Naive thymus-derived CD4-positive, alpha-beta T cell (primary cell): ENCODE results near the gene CIROP. TPM values are rescaled to one million over a fixed set of nuclear protein-coding genes. Genes with fewer than 3 reads are reported as not detected.

ENCODE experiments used
- ATAC-seq: fragments of 150-1000 bp; cut with Tn5 transposase; 2 replicates; pipeline ENCODE4 v1.10.0; 2021; ENCODE audit warnings: mild to moderate bottlenecking, moderate library complexity
- CTCF ChIA-PET: fragments of 350-600 bp; sonication (Branson Sonifier 250); formaldehyde crosslinking; loops from one replicate; lab custom pipeline; 2021; ENCODE audit warnings: antibody characterized with exemption; lab: Charles Lee
- POLR2A ChIA-PET: fragments of 350-600 bp; sonication (Branson Sonifier 250); formaldehyde crosslinking; loops from one replicate; lab custom pipeline; 2021; ENCODE audit warnings: antibody characterized with exemption, inconsistent platforms; lab: Charles Lee
- DNase-seq, 9 donors: peaks; one replicate each; pipeline versions ENCODE4 v3.0.0 to v3.0.0-alpha.2; 2020 to 2022; ENCODE audit warnings: mixed read lengths in 1 of 9
- H3K27ac ChIP-seq: one replicate; pipeline ENCODE4 v1.7.0; 2013; ENCODE audit warnings: mild to moderate bottlenecking, low read depth, low read length, moderate library complexity
- H3K27me3 ChIP-seq, 2 donors: one replicate each; pipeline ENCODE4 v1.7.0; 2013; ENCODE audit warnings: low read length in 2 of 2, mild to moderate bottlenecking in 2 of 2, moderate library complexity in 2 of 2; ENCODE audit not compliant: control insufficient read depth in 2 of 2, insufficient read depth in 2 of 2
- H3K36me3 ChIP-seq, 3 experiments: 1 replicate in 2 of 3; 2 replicates in 1 of 3; pipeline ENCODE4 v1.7.0; 2013; ENCODE audit warnings: low read length in 3 of 3, mild to moderate bottlenecking in 3 of 3, moderate library complexity in 1 of 3; ENCODE audit not compliant: insufficient read depth in 3 of 3, control insufficient read depth in 2 of 3
- H3K4me1 ChIP-seq, 2 donors: one replicate each; pipeline ENCODE4 v1.7.0; 2013; ENCODE audit warnings: low read length in 2 of 2, mild to moderate bottlenecking in 2 of 2, moderate library complexity in 1 of 2; ENCODE audit not compliant: control insufficient read depth in 2 of 2, insufficient read depth in 2 of 2
- H3K4me3 ChIP-seq: 2 replicates; pipeline ENCODE4 v1.7.0; 2013; ENCODE audit warnings: mild to moderate bottlenecking, low read length
- H3K9me3 ChIP-seq, 3 experiments: 1 replicate in 2 of 3; 2 replicates in 1 of 3; pipeline ENCODE4 v1.7.0; 2013; ENCODE audit warnings: low read length in 3 of 3; ENCODE audit not compliant: control insufficient read depth in 2 of 3
- H3K27ac Mint-ChIP-seq, 9 donors: one replicate each; pipeline ENCODE4 v1.8.0; 2020 to 2022; ENCODE audit warnings: mixed read lengths in 9 of 9, mild to moderate bottlenecking in 8 of 9, moderate library complexity in 5 of 9, inconsistent platforms in 2 of 9
- H3K27me3 Mint-ChIP-seq, 5 donors: one replicate each; pipeline ENCODE4 v1.8.0; 2021 to 2022; ENCODE audit warnings: mixed read lengths in 5 of 5, mild to moderate bottlenecking in 1 of 5
- H3K36me3 Mint-ChIP-seq, 5 donors: one replicate each; pipeline ENCODE4 v1.8.0; 2020 to 2022; ENCODE audit warnings: mixed read lengths in 5 of 5, mild to moderate bottlenecking in 3 of 5, inconsistent platforms in 1 of 5
- H3K4me1 Mint-ChIP-seq, 7 donors: one replicate each; pipeline ENCODE4 v1.8.0; 2020 to 2022; ENCODE audit warnings: mixed read lengths in 7 of 7, mild to moderate bottlenecking in 3 of 7, inconsistent platforms in 1 of 7
- H3K4me3 Mint-ChIP-seq, 10 donors: one replicate each; pipeline ENCODE4 v1.8.0; 2020 to 2022; ENCODE audit warnings: mild to moderate bottlenecking in 10 of 10, mixed read lengths in 10 of 10, moderate library complexity in 6 of 10, inconsistent platforms in 2 of 10
- H3K9me3 Mint-ChIP-seq, 11 donors: one replicate each; pipeline ENCODE4 v1.8.0; 2020 to 2022; ENCODE audit warnings: mixed read lengths in 11 of 11, mild to moderate bottlenecking in 4 of 11, inconsistent platforms in 1 of 11, moderate library complexity in 1 of 11
- intact Hi-C, 2 donors: fragments of 100-400 bp; cut with micrococcal nuclease; formaldehyde crosslinking; loops; one replicate each; pipeline ENCODE4 v1.15.1; 2023
- polyA plus RNA-seq, 2 donors: library from polyadenylated mRNA; unstranded; fragments of 300-500 nt; fragmentation: Illumina TruSeq; gene quantifications; one replicate each; pipeline ENCODE4 v1.2.3, GENCODE V29; 2021
- total RNA-seq, 6 experiments: library from RNA in 5 of 6; stranded (reverse) in 5 of 6; gene quantifications; 1 replicate in 5 of 6; 2 replicates in 1 of 6; pipeline ENCODE4 v1.2.3 and lab custom pipeline; 2021 to 2026

Gene CIROP
- total and polyA plus RNA-seq, 7 experiments from 2014 or later, result not detected

DNA sequence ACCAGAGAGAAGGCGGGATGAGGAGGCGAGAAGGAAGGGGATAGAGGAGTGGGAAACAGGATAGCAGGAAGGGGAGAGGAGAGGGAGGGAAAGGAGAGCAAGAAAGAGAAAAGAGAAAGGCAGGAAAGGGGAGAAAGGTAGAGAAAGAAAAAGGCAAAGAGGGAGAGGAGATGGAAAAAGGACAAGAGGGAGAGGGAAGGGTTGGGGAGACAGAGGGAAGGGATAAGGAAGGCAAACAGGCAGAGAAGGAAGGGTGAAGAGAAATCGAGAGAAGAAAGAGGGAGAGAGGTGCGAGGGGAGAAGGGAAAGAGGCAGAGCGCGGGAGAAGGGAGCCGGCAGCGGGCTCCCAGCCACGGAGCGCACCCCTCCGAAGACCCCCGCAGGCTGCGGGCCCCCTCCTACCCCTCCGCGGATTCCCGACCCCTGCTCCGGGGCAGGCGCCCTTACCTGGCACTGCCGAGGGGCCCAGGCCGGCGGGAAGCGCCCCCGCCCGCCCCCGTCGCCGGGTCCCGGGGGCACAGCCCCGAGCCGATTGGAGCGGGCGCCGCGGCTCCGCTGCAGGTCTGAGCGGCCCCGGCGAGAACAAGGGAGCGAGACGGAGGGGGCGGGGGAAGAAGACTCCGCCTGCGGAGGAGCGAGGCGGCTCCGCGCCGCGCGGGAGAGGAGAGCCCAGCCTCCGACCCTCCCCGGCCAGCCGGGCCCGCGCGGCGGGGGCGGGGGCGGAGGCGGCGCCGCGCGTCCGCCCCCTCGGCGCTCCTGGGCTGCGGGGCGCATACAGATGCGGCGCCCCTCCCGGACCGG, 47.6 kb downstream of the CIROP start, which contains the start of gene CDH24:
TSS of gene CDH24 (minus strand) at position 565 of the 801 bp plus-strand sequence. CDS start 1,787 bp downstream, outside the sequence.
- Histone ChIP-seq H3K27ac (peak within 1 kb of the TSS; percentile 58), H3K27me3 (no peaks in the 10 kb centered on the region), H3K4me1 (peaks cover 7 to 9% of the 10 kb centered on the region in 2 donors), H3K9me3 (no peaks in the 10 kb centered on the region), H3K36me3 (peaks cover 8 to 34% (median 9%) of the 10 kb centered on the region in 3 experiments), H3K4me3 (peak within 1 kb of the TSS; percentile 67)
- peak within 1 kb of the TSS; percentile 16 to 86 (median 55) for H3K27ac Mint-ChIP-seq
- H3K4me1 Mint-ChIP-seq, result peaks cover 13 to 20% (median 17%) of the 10 kb centered on the region in 7 donors
- ATAC-seq (peak; percentile 77), DNase-seq (peak; percentile 30 to 76 (median 54))
- ChIA-PET POLR2A (interaction anchor here (0.8 to 6.5 kb wide), 10 partner anchors 12 to 102 kb away, joined by 3 to 76 read pairs (median 4); partner anchors contain the start of gene AJUBA), CTCF (interaction anchor here (0.6 to 12.2 kb wide), 24 partner anchors 12 to 1047 kb away, joined by 3 to 264 read pairs (median 4); partner anchors contain the start of genes AJUBA and PRMT5)
- intact Hi-C loops, result loop anchor here (1.0 to 10.0 kb wide), 5 partner anchors 22 to 232 kb away; partner anchors contain the start of genes MRPL52 (in 1 of the 2) and PRMT5 (in 1 of the 2)
- peaks cover 0 to 14% (median 9%) of the 10 kb centered on the region in 5 donors for H3K36me3 Mint-ChIP-seq
- H3K27me3 Mint-ChIP-seq, result peaks cover 0 to 8% (median 0%) of the 10 kb centered on the region in 5 donors
- peak within 1 kb of the TSS; percentile 78 to 91 (median 88) for H3K4me3 Mint-ChIP-seq
- peaks cover 0 to 2% (median 0%) of the 10 kb centered on the region in 11 donors for H3K9me3 Mint-ChIP-seq

- Histone ChIP-seq H3K27ac (peak overlapping the region; percentile 58), H3K27me3 (no peaks in the 10 kb centered on the region), H3K4me3 (peak overlapping the region; percentile 23), H3K36me3 (peaks cover 6 to 26% (median 8%) of the 10 kb centered on the region in 3 experiments), H3K4me1 (peaks cover 7 to 9% of the 10 kb centered on the region in 2 donors), H3K9me3 (no peaks in the 10 kb centered on the region)
- CTCF ChIA-PET, result interaction anchor here (0.6 to 12.2 kb wide), 12 partner anchors 20 to 167 kb away, joined by 3 to 264 read pairs (median 4); partner anchors contain the start of genes AJUBA and PRMT5
- Mint-ChIP-seq H3K4me1 (peaks cover 13 to 23% (median 17%) of the 10 kb centered on the region in 7 donors), H3K27me3 (peaks cover 0 to 8% (median 0%) of the 10 kb centered on the region in 5 donors), H3K4me3 (peak overlapping the region; percentile 74 to 90 (median 86)), H3K36me3 (peaks cover 0 to 12% (median 7%) of the 10 kb centered on the region in 5 donors), H3K9me3 (peaks cover 0 to 2% (median 0%) of the 10 kb centered on the region in 11 donors), H3K27ac (peak overlapping the region in 7 of 9 donors; percentile 6 to 86 (median 55))
- POLR2A ChIA-PET, result interaction anchor here (0.6 to 6.5 kb wide), 5 partner anchors 10 to 529 kb away, joined by 3 to 76 read pairs (median 4); partner anchors contain the start of gene AJUBA
- DNase-seq (peak; percentile 51 to 74 (median 65)), ATAC-seq (peak; percentile 79)
- intact Hi-C loops, result loop anchor here (1.0 to 10.0 kb wide), 4 partner anchors 21 to 232 kb away; partner anchors contain the start of gene MRPL52 (in 1 of the 2)
Measured at GRCh38 chr14:23056145-23056955, 48.4 kb downstream of the CIROP start.

DNA sequence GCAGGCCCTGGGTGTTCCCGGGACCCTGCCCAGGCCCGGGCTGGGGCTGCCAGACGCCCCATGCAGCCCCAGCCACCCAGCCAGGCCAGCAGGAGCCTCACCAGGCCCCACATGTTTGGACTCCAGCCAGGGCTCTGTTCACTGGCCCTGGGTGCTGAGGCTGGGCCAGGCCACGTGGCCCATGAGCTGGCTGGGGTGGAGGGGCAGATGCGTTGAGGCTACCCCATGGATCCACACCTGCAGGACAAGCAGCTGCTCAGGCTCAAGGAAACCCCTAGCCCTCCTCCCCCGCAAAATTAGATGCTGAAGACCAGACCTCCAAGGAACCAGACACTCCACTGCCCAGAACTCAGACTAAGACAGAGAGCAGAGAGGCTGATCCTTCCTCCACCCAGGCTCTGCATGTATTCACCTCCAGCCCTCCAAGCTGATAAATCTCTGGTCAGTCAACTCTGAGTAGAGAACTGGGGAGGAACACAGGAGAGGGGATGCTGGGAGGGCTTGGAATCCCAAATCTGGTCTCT, 49.1 kb downstream of the CIROP start:
- Mint-ChIP-seq H3K27ac (peak overlapping the region in 2 of 9 donors; percentile 16 to 51), H3K4me1 (peaks cover 13 to 25% (median 17%) of the 10 kb centered on the region in 7 donors), H3K4me3 (peak overlapping the region in 9 of 10 donors; percentile 74 to 90 (median 83)), H3K36me3 (peaks cover 0 to 7% (median 3%) of the 10 kb centered on the region in 5 donors), H3K27me3 (peaks cover 0 to 8% (median 0%) of the 10 kb centered on the region in 5 donors), H3K9me3 (no peaks in the 10 kb centered on the region)
- no peak overlapping the region for H3K4me3 ChIP-seq
- no peaks in the 10 kb centered on the region for H3K27me3 ChIP-seq
- peaks cover 2 to 19% (median 2%) of the 10 kb centered on the region in 3 experiments for H3K36me3 ChIP-seq
- CTCF ChIA-PET, result interaction anchor here (0.5 to 12.2 kb wide), 12 partner anchors 15 to 166 kb away, joined by 3 to 264 read pairs (median 4); partner anchors contain the start of gene AJUBA
- no peaks in the 10 kb centered on the region for H3K9me3 ChIP-seq
- DNase-seq (peak in 1 of 9 donors; percentile 19), ATAC-seq (no peak)
- H3K4me1 ChIP-seq, result peaks cover 7 to 9% of the 10 kb centered on the region in 2 donors
- POLR2A ChIA-PET, result interaction anchor here (0.6 to 6.5 kb wide), 4 partner anchors 10 to 830 kb away, joined by 3 to 76 read pairs (median 4); partner anchors contain the start of gene AJUBA
- intact Hi-C loops, result loop anchor here (1.0 to 10.0 kb wide), 4 partner anchors 20 to 231 kb away; partner anchors contain the start of gene MRPL52 (in 1 of the 2)
- H3K27ac ChIP-seq, result no peak overlapping the region

DNA sequence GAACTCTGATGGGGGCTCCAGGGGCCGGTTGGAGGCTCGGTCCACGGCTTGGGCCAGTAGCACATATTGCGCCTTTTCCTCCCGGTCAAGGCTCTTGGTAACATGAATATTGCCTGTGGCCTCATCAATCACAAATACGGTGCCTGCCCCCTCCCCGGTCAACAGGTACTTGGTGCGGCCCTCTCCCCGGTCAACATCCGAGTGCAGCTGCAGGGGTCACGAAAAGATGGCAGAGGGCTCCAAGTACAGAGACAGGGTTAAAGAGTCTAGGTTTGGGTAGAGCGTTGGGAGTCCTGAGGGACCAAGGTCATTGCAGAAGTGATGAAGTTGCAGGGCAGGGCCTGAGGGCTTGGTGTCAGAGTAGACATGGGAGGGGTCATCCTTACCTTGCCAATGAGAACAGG, 49.6 kb downstream of the CIROP start:
- Mint-ChIP-seq H3K4me3 (peak overlapping the region in 1 of 10 donors; percentile 29), H3K4me1 (peaks cover 13 to 27% (median 17%) of the 10 kb centered on the region in 7 donors), H3K36me3 (peaks cover 0 to 7% (median 3%) of the 10 kb centered on the region in 5 donors), H3K27ac (no peak overlapping the region), H3K9me3 (no peaks in the 10 kb centered on the region), H3K27me3 (peaks cover 0 to 8% (median 0%) of the 10 kb centered on the region in 5 donors)
- H3K36me3 ChIP-seq, result peaks cover 0 to 14% (median 0%) of the 10 kb centered on the region in 3 experiments
- DNase-seq (no peak), ATAC-seq (no peak)
- ChIA-PET POLR2A (interaction anchor here (0.6 to 6.5 kb wide), 3 partner anchors 33 to 830 kb away, joined by 3 to 76 read pairs (median 4); partner anchors contain the start of gene AJUBA), CTCF (interaction anchor here (0.5 to 12.2 kb wide), 11 partner anchors 13 to 166 kb away, joined by 3 to 264 read pairs (median 4); partner anchors contain the start of gene AJUBA)
- H3K4me3 ChIP-seq, result no peak overlapping the region
- no peak overlapping the region for H3K27ac ChIP-seq
- no peaks in the 10 kb centered on the region for H3K27me3 ChIP-seq
- H3K4me1 ChIP-seq, result peaks cover 7 to 9% of the 10 kb centered on the region in 2 donors
- H3K9me3 ChIP-seq, result no peaks in the 10 kb centered on the region
- intact Hi-C loops, result loop anchor here in 1 of 2 donors (5.0 to 10.0 kb wide), 2 partner anchors 33 to 230 kb away; partner anchors contain the start of gene MRPL52

GRCh38 chr14:23054000-23054811, 50.6 kb downstream of the CIROP start:
- ChIA-PET CTCF (interaction anchor here (0.7 to 12.2 kb wide), 8 partner anchors 8 to 91 kb away, joined by 4 to 264 read pairs (median 6); partner anchors contain the start of gene AJUBA), POLR2A (interaction anchor here (0.8 to 6.5 kb wide), 2 partner anchors 48 to 69 kb away, joined by 3 to 76 read pairs; partner anchors contain the start of gene AJUBA)
- Mint-ChIP-seq H3K27ac (peak overlapping the region in 1 of 9 donors; percentile 31), H3K36me3 (peaks cover 0 to 4% (median 3%) of the 10 kb centered on the region in 5 donors), H3K4me3 (peak overlapping the region in 1 of 10 donors; percentile 41), H3K9me3 (no peaks in the 10 kb centered on the region), H3K4me1 (peaks cover 13 to 27% (median 17%) of the 10 kb centered on the region in 7 donors), H3K27me3 (peaks cover 0 to 8% (median 0%) of the 10 kb centered on the region in 5 donors)
- H3K4me3 ChIP-seq, result no peak overlapping the region
- intact Hi-C loops, result loop anchor here in 1 of 2 donors (10.0 kb wide), 1 partner anchor 229 kb away; the partner anchor contains the start of gene MRPL52
- H3K9me3 ChIP-seq, result no peaks in the 10 kb centered on the region
- DNase-seq (peak in 4 of 9 donors; percentile 18 to 37 (median 28)), ATAC-seq (no peak)
- H3K36me3 ChIP-seq, result peaks cover 0 to 7% (median 0%) of the 10 kb centered on the region in 3 experiments
- H3K4me1 ChIP-seq, result peaks cover 7 to 9% of the 10 kb centered on the region in 2 donors
- H3K27me3 ChIP-seq, result no peaks in the 10 kb centered on the region
- no peak overlapping the region for H3K27ac ChIP-seq
